ENCODE data around the gene ZNF688. TPM values are rescaled to one million over a fixed set of nuclear protein-coding genes. Genes with fewer than 3 reads are reported as not detected.

The ZNF688 gene
- total RNA-seq, 4 donors from 2014 or later = 17.6 to 33.4 (median 23.5) TPM

DNA sequence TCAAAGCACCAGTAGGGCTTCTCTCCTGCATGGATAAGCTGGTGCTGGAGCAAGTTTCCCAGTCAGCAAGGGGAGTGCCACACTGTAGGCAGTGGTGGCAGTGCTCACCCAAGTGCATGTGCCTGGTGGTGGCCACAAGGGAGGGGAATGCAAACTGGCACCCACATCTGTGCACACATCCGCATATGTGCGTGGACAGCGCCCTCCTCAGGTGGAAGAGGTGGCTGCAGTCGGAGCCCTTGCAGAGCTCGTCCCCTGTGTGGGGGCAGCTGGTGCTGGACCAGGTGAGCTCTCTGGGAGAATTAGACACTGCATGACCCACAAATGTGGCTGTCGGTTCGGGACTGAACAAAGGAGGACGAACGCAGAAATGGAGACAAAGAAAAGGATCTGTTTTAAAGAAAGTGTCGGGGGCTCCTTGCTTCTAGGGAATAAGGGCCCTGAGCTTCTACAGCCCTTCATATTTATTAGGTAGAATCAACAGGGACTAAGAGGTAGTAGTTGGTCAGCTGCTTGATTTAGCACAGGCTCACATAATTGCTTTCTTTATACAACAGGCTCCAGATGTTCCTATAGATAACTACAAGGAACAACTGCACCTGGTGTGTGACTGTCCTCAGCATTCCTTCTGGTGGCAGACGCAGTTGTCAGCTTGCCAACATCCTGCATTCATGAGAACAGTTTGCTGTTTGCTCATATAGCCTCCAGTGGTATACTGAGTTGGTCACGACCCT is 44.0 kb upstream of the ZNF688 start:
- peaks cover 3 to 6% (median 4%) of the 10 kb centered on the region in 4 donors for H3K4me1 ChIP-seq
- TF ChIP-seq, protein P1, sequence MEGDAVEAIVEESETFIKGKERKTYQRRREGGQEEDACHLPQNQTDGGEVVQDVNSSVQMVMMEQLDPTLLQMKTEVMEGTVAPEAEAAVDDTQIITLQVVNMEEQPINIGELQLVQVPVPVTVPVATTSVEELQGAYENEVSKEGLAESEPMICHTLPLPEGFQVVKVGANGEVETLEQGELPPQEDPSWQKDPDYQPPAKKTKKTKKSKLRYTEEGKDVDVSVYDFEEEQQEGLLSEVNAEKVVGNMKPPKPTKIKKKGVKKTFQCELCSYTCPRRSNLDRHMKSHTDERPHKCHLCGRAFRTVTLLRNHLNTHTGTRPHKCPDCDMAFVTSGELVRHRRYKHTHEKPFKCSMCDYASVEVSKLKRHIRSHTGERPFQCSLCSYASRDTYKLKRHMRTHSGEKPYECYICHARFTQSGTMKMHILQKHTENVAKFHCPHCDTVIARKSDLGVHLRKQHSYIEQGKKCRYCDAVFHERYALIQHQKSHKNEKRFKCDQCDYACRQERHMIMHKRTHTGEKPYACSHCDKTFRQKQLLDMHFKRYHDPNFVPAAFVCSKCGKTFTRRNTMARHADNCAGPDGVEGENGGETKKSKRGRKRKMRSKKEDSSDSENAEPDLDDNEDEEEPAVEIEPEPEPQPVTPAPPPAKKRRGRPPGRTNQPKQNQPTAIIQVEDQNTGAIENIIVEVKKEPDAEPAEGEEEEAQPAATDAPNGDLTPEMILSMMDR (IDR thresholded peaks at IDR 0.05) = peak in 1 of 3 experiments; percentile 41
- TF ChIP-seq POLR2AphosphoS5 (IDR thresholded peaks at IDR 0.05) = no peak
- H3K9me3 ChIP-seq = no peaks in the 10 kb centered on the region
- intact Hi-C loops (cut with DNase I) = loop anchor here (10.0 kb wide), 1 partner anchor 171 kb away; the partner anchor contains the start of gene SEPHS2
- peaks cover 0 to 6% (median 0%) of the 10 kb centered on the region in 4 donors for H3K27me3 ChIP-seq
- no peaks in the 10 kb centered on the region for H3K36me3 ChIP-seq
- 53% methylated on average over 7 of the region's 12 CpGs for WGBS
- H3K4me3 ChIP-seq = no peak overlapping the region
- no peak for DNase-seq (ENCODE audit: extremely low spot score)
- no peak overlapping the region for H3K27ac ChIP-seq (replicated peaks in 1 of 4)

DNA sequence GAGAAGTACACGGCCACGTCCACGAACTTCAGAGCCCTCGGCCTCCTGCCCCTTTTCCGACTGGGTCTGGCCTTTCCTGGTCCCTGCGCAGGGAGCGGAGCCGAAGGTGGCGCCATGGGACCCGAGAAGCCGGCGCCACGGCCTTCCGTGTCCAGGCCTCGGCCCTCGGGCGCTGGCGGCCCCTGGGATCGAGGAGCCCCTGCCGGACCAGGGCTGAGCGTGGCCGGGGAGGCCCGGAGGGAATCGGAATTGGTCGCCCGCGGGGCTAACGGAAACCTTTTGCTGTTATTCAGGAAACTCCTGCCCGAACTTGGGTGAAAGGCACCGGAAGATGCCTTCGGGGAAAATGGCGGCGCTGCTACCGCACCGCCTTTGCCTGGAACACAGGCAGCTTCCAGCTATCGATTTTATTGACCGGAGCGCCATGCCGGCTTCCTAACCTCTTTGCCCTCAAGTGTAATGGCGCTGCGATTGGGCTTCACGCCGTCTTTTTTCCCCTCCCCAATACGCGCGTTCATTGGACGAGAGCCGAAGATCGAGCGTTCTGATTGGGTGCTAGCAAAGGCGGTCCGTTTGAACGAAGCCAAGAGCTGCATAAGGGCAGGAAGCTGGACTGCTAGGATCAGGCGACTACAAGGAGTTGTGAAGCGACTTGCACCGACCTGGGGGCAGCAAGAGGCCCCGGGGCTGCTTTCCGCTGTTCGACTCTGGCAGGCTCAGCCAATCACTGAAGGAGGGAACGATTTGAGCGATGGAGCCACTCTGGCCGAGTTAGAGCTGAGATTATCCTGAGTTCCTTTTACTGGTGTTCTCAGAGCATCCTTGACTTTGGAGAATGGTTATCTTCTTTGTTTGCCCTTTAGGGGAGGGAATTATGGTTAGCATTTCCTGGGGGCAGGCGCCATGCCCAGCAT is 38.7 kb upstream of the ZNF688 start, which contains the start of gene ZNF689:
Gene ZNF689 (minus strand): TSS at position 464 of the 914 bp plus-strand sequence. CDS start 348 bp downstream, at position 116.
- WGBS = under 1% methylated on average over 40 of the region's 63 CpGs

DNA sequence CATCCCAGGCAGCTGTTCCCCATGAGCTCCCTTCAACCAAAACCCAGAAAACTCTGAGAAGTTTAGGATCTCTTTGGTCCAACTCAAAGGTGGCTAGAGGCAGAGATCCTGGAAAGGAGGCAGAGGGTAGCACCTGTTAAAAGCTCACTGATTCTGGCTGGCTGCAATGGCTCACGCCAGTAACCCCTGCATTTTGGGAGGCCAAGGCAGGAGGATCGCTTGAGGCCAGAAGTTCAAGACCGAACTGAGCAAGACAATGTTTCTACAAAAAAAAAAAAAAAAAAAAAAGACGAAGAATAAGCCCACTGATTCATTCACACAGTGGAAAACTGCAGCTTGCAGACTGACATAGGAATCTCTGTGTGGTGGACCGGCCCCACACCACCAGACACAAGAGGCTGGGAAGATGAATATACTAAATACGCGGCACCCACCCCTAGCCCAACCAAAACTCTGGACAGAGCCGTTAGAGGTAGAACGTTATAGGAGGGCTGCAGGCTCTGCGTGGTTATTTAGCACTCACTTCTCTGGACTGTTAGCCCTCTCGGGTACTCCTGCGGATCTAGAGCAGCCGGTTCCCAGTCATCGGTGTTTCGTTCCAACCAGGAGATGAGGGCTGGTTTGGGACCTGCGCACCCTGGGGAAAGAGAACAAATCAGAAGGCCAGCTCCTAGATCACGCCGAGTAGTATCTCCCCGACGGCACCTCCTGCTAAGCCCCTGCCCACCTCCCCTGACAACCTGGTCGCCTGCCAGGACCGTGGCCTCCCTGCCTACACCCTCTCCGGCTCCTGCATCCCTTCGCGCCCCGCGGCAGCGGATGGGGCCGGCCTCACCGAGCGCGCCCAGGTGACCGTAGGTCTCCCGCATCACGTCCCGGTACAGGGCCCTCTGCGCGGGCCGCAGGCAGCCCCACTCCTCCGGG is 37.8 kb upstream of the ZNF688 start:
- TF ChIP-seq POLR2AphosphoS5 (IDR thresholded peaks at IDR 0.05) (no peak), POLR2A (IDR thresholded peaks at IDR 0.05; ENCODE audit: low read depth) (no peak), EP300 (IDR thresholded peaks at IDR 0.05) (no peak)
- TF ChIP-seq, protein P1 (IDR thresholded peaks at IDR 0.05) = no peak
- 25% methylated on average over 14 of the region's 40 CpGs for WGBS

More for the DNA sequence above, 38.7 kb upstream of the ZNF688 start, which contains the start of gene ZNF689:
- H3K9me3 ChIP-seq = no peaks in the 10 kb centered on the region
- H3K27ac ChIP-seq (replicated peaks in 1 of 4) = peak within 1 kb of the TSS; percentile 87 to 99 (median 94)
- DNase-seq (ENCODE audit: extremely low spot score) = peak; percentile 100
- H3K4me1 ChIP-seq = peaks cover 13 to 33% (median 26%) of the 10 kb centered on the region in 4 donors
- intact Hi-C loops (cut with DNase I) = loop anchor here (10.0 kb wide), 1 partner anchor 165 kb away; the partner anchor contains the start of gene SEPHS2
- H3K27me3 ChIP-seq = peaks cover 0 to 4% (median 0%) of the 10 kb centered on the region in 4 donors
- peaks cover 3 to 34% (median 30%) of the 10 kb centered on the region in 4 donors for H3K36me3 ChIP-seq
- TF ChIP-seq POLR2AphosphoS5 (IDR thresholded peaks at IDR 0.05) (peak; percentile 74 to 75), POLR2A (IDR thresholded peaks at IDR 0.05; ENCODE audit: low read depth) (no peak)
- TF ChIP-seq, protein P1 (IDR thresholded peaks at IDR 0.05) = peak in 1 of 3 experiments; percentile 7
- peak within 1 kb of the TSS; percentile 71 to 91 (median 83) for H3K4me3 ChIP-seq

DNA sequence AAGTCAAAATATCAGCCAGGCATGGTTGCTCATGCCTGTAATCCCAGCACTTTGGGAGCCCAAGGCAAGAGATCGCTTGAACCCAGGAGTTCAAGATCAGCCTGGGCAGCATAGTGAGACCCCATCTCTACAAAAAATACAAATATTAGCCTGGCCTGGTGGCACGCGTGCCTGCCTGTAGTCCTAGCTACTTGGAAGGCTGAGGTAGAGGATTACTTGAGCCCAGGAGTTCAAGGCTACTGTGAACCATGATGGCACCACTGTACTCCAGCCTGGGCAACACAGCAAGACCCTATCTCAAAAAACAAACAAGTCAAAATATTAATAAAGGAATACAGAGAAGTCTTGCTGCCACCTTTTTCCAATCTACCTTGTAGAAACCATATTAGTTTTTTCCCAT is 34.5 kb upstream of the ZNF688 start:
- H3K9me3 ChIP-seq = no peaks in the 10 kb centered on the region
- TF ChIP-seq POLR2AphosphoS5 (IDR thresholded peaks at IDR 0.05) (no peak), EP300 (IDR thresholded peaks at IDR 0.05) (no peak), POLR2A (IDR thresholded peaks at IDR 0.05; ENCODE audit: low read depth) (no peak)
- TF ChIP-seq, protein P1 (IDR thresholded peaks at IDR 0.05) = no peak
- WGBS = 95% methylated on average over 3 of the region's 3 CpGs
- peaks cover 21 to 52% (median 39%) of the 10 kb centered on the region in 4 donors for H3K4me1 ChIP-seq
- no peak overlapping the region for H3K27ac ChIP-seq (replicated peaks in 1 of 4)
- DNase-seq (ENCODE audit: extremely low spot score) = no peak
- H3K36me3 ChIP-seq = peaks cover 28 to 65% (median 60%) of the 10 kb centered on the region in 4 donors
- H3K4me3 ChIP-seq = no peak overlapping the region
- H3K27me3 ChIP-seq = no peaks in the 10 kb centered on the region
- intact Hi-C loops (cut with DNase I) = no loop called here

More for the DNA sequence above, 37.8 kb upstream of the ZNF688 start:
- DNase-seq (ENCODE audit: extremely low spot score) = no peak
- H3K27ac ChIP-seq (replicated peaks in 1 of 4) = peak overlapping the region; percentile 87 to 99 (median 94)
- peaks cover 13 to 43% (median 39%) of the 10 kb centered on the region in 4 donors for H3K36me3 ChIP-seq
- H3K4me3 ChIP-seq = peak overlapping the region; percentile 71 to 91 (median 83)
- H3K4me1 ChIP-seq = peaks cover 13 to 37% (median 28%) of the 10 kb centered on the region in 4 donors
- H3K27me3 ChIP-seq = no peaks in the 10 kb centered on the region
- intact Hi-C loops (cut with DNase I) = no loop called here
- H3K9me3 ChIP-seq = no peaks in the 10 kb centered on the region
